GM21381 (cell line): ENCODE data around the gene CAV3.

Experiments used
- ATAC-seq: cut with Tn5 transposase; IDR thresholded peaks from one replicate; pipeline ENCODE4 v1.9.1; 2021; ENCODE audit warnings: mild to moderate bottlenecking, moderate library complexity; ENCODE audit not compliant: unreplicated experiment

CAV3 gene

GRCh38 chr3:8790529-8790928, 56.9 kb downstream of the CAV3 start:
- ATAC-seq, result no peak

- no peak for ATAC-seq
These were observed 59.6 kb downstream of the CAV3 start for GRCh38 chr3:8793242-8793641.

- no peak for ATAC-seq
These were observed 60.6 kb downstream of the CAV3 start for GRCh38 chr3:8794247-8794646.
